Neural progenitor cell (in vitro differentiated cells): ENCODE data around the gene HOXC12. TPM values are rescaled to one million over a fixed set of nuclear protein-coding genes. Genes with fewer than 3 reads are reported as not detected.

ENCODE experiments used
- DNase-seq: peaks from one replicate; pipeline ENCODE4 v3.0.0-alpha.2; 2016; ENCODE audit warnings: low spot score
- H2AFZ ChIP-seq: fragments of 200-600 bp; sonication (generic); replicated peaks from 2 replicates; pipeline ENCODE4 v1.6.1; 2016; ENCODE audit warnings: antibody characterized with exemption
- H3F3A ChIP-seq: fragments of 200-600 bp; sonication (generic); 2 replicates; pipeline ENCODE4 v1.6.1; 2016; ENCODE audit warnings: antibody characterized with exemption, low read depth
- H3K27ac ChIP-seq: fragments of 200-600 bp; sonication (generic); 2 replicates; pipeline ENCODE4 v1.5.1; 2016; ENCODE audit warnings: mild to moderate bottlenecking
- H3K27me3 ChIP-seq: fragments of 200-600 bp; sonication (generic); 2 replicates; pipeline ENCODE4 v1.6.1; 2016; ENCODE audit warnings: mild to moderate bottlenecking, moderate library complexity
- H3K36me3 ChIP-seq: fragments of 200-600 bp; sonication (generic); 2 replicates; pipeline ENCODE4 v1.5.1; 2016
- H3K4me1 ChIP-seq: fragments of 200-600 bp; sonication (generic); 2 replicates; pipeline ENCODE4 v1.6.1; 2016; ENCODE audit warnings: mixed run types
- H3K4me2 ChIP-seq: fragments of 200-600 bp; sonication (generic); 2 replicates; pipeline ENCODE4 v1.6.1; 2016
- H3K4me3 ChIP-seq: fragments of 200-600 bp; sonication (generic); 2 replicates; pipeline ENCODE4 v1.5.1; 2016
- H3K79me2 ChIP-seq: fragments of 200-600 bp; sonication (generic); 2 replicates; pipeline ENCODE4 v1.6.1; 2016; ENCODE audit warnings: low read depth
- H3K9ac ChIP-seq: fragments of 200-600 bp; sonication (generic); 2 replicates; pipeline ENCODE4 v1.6.1; 2016
- H3K9me3 ChIP-seq: fragments of 200-600 bp; sonication (generic); 2 replicates; pipeline ENCODE4 v1.5.1; 2016; ENCODE audit warnings: low read depth
- H4K20me1 ChIP-seq: fragments of 200-600 bp; sonication (generic); 2 replicates; pipeline ENCODE4 v1.6.1; 2016; ENCODE audit warnings: low read depth
- H3K27ac Mint-ChIP-seq: 3 replicates; pipeline ENCODE4 v1.8.0; 2021; ENCODE audit warnings: mixed read lengths
- H3K27me3 Mint-ChIP-seq: 2 replicates; pipeline ENCODE4 v1.8.0; 2022; ENCODE audit warnings: low read depth, mild to moderate bottlenecking, inconsistent platforms, moderate library complexity, mixed read lengths; ENCODE audit not compliant: insufficient read depth
- H3K36me3 Mint-ChIP-seq: 3 replicates; pipeline ENCODE4 v1.8.0; 2021; ENCODE audit warnings: mixed read lengths
- H3K4me1 Mint-ChIP-seq: 3 replicates; pipeline ENCODE4 v1.8.0; 2021; ENCODE audit warnings: mixed read lengths
- H3K4me3 Mint-ChIP-seq: 3 replicates; pipeline ENCODE4 v1.8.0; 2021; ENCODE audit warnings: mild to moderate bottlenecking, moderate library complexity, mixed read lengths
- H3K9me3 Mint-ChIP-seq: 3 replicates; pipeline ENCODE4 v1.8.0; 2020; ENCODE audit warnings: mixed read lengths
- EZH2 ChIP-seq: fragments of 200-600 bp; sonication (generic); IDR thresholded peaks from 2 replicates; pipeline ENCODE4 v1.6.1; 2017; ENCODE audit warnings: antibody characterized with exemption, mild to moderate bottlenecking, moderate library complexity
- EZH2phosphoT487 ChIP-seq: fragments of 200-600 bp; sonication (generic); IDR thresholded peaks from 2 replicates; pipeline ENCODE4 v1.6.1; 2017; ENCODE audit warnings: antibody characterized with exemption
- total RNA-seq: library from RNA; depleted of rRNA; stranded (reverse); fragments of >200 nt; gene quantifications from 2 replicates; pipeline ENCODE4 v1.2.3, GENCODE V29; 2015; ENCODE audit warnings: low replicate concordance
- TF ChIP-seq, protein P1 (sequence below): fragments of 200-600 bp; sonication (generic); IDR thresholded peaks from 2 replicates; pipeline ENCODE4 v1.5.1; 2017; ENCODE audit warnings: antibody characterized with exemption, mild to moderate bottlenecking

The HOXC12 gene
- total RNA-seq, 1 donor from 2014 or later: not detected

DNA sequence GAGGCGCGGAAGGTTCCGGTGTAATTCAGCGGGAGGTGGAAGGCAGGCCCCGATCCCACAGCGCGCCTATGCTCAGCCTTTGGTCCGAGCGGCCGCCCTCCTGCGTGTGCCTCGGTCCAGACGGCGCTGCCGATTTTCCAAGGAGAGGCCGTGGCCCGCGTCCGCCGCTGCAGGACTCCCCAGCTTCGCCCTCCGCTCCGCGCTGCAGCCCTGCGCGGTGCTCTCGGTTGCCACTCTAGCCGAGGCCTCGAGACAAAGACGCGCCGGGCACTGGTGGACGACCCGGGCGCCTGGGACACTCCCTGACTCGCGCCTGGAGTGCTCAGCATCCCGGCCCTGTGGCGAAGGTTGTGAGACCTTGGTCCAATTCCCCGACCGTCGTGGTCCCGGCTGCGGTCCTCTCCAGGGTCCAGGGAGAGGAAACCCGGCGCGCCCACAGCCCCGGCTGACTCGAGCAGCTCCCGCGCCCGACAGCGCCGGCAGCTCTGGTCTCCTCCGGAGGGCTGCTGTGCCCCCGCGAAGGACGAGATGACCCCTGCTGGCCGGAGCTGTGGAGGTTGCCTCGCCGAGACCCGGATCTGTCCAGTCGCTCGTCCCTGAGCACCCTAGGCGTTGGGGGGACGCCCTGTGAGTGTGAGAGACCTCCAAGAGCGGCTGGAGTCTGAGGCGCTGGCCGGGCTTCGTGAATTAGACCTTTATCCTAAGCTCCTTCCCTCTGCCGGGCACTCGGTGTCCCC is 6.5 kb downstream of the HOXC12 start:
- Mint-ChIP-seq H3K4me1 (no peaks in the 10 kb centered on the region), H3K27ac (no peak overlapping the region), H3K36me3 (peaks cover 2% of the 10 kb centered on the region), H3K27me3 (peaks cover 93% of the 10 kb centered on the region), H3K9me3 (peaks cover 14% of the 10 kb centered on the region), H3K4me3 (no peak overlapping the region)
- TF ChIP-seq, protein P1, sequence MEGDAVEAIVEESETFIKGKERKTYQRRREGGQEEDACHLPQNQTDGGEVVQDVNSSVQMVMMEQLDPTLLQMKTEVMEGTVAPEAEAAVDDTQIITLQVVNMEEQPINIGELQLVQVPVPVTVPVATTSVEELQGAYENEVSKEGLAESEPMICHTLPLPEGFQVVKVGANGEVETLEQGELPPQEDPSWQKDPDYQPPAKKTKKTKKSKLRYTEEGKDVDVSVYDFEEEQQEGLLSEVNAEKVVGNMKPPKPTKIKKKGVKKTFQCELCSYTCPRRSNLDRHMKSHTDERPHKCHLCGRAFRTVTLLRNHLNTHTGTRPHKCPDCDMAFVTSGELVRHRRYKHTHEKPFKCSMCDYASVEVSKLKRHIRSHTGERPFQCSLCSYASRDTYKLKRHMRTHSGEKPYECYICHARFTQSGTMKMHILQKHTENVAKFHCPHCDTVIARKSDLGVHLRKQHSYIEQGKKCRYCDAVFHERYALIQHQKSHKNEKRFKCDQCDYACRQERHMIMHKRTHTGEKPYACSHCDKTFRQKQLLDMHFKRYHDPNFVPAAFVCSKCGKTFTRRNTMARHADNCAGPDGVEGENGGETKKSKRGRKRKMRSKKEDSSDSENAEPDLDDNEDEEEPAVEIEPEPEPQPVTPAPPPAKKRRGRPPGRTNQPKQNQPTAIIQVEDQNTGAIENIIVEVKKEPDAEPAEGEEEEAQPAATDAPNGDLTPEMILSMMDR: peak; percentile 36
- TF ChIP-seq EZH2phosphoT487 (peak; percentile 98), EZH2 (peak; percentile 99)
- H3K4me3 ChIP-seq: no peak overlapping the region
- H3K27ac ChIP-seq: no peak overlapping the region
- no peaks in the 10 kb centered on the region for H3K4me1 ChIP-seq
- no peak overlapping the region for H3K4me2 ChIP-seq
- no peak overlapping the region for H2AFZ ChIP-seq
- H3K79me2 ChIP-seq: no peaks in the 10 kb centered on the region
- no peak overlapping the region for H3K9ac ChIP-seq
- H3K36me3 ChIP-seq: no peaks in the 10 kb centered on the region
- peak; percentile 69 for DNase-seq
- H3K9me3 ChIP-seq: no peaks in the 10 kb centered on the region
- H3F3A ChIP-seq: no peaks in the 10 kb centered on the region
- H4K20me1 ChIP-seq: peaks cover 48% of the 10 kb centered on the region
- peaks cover 100% of the 10 kb centered on the region for H3K27me3 ChIP-seq

DNA sequence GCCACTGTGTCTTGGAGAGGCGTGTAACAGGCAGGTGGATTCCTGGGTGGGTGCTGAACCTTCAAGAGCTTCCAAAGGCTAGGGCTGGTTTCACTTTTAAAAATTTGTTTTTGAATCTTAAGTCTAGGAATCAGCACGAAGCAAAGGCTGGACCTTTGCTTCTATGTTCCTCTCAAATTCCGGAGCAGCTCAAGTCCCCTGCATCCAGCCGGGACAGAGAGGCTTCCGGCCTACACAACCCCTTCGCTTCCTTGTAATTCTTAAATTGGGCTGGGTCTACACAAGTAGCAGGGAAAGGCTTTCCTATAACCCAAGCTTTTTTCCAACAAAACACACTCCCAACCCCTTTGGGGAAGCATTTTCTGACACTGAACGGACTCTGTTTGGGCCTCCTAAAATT is 8.3 kb downstream of the HOXC12 start:
- Histone ChIP-seq H3K9ac (no peak overlapping the region), H4K20me1 (peaks cover 64% of the 10 kb centered on the region), H3K4me1 (no peaks in the 10 kb centered on the region), H3K27me3 (peaks cover 100% of the 10 kb centered on the region), H3K79me2 (no peaks in the 10 kb centered on the region), H3K9me3 (no peaks in the 10 kb centered on the region), H3K4me3 (no peak overlapping the region), H2AFZ (no peak overlapping the region), H3K36me3 (no peaks in the 10 kb centered on the region), H3F3A (no peaks in the 10 kb centered on the region), H3K4me2 (no peak overlapping the region), H3K27ac (no peak overlapping the region)
- Mint-ChIP-seq H3K9me3 (peaks cover 15% of the 10 kb centered on the region), H3K4me1 (no peaks in the 10 kb centered on the region), H3K27me3 (peaks cover 93% of the 10 kb centered on the region), H3K27ac (no peak overlapping the region), H3K4me3 (no peak overlapping the region), H3K36me3 (peaks cover 2% of the 10 kb centered on the region)
- TF ChIP-seq EZH2phosphoT487 (no peak), EZH2 (no peak)
- TF ChIP-seq, protein P1: no peak
- DNase-seq: no peak

DNA sequence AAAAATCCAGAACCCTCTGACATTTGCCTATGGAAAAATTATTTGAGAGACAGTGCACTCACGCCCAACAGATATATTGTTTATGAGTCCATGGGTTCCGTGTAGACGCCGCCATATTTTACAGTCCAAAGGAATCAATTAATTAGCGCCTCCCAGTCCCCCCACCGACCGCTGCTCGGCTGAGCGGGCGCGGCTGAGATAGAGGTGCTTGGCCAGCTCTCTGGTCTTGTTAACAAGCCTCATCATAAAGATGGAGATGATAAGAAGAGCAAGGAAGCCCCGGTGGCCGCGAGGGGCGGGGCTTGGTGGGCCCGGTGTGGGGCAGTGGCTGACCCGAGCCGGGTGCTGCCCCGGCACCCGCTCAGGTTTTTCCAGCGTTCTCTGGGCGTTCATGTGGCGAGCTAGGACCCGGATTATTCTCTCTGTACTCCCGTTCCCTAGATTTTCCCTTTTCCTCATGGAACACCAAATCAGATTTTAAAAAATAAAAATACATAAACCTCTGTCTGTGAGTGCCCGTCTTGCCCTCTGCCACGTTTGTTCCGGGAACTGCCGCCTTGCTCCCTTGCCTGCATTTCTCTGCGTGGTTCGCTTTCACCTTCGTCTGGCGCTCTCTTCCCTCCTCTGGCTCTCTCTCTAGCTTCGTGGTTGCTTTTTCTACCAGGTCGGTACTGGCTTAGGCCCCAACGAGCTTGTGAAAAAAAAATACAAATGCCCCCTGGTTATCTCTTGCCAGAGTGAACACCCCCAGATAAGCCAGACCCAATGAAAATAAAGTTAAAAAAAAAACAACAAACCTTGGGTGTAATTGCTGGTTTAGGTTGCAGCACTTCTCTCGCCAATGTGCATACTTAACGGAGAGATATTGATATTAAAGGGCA is 9.0 kb downstream of the HOXC12 start:
- H2AFZ ChIP-seq: no peak overlapping the region
- H3K27ac Mint-ChIP-seq: no peak overlapping the region
- peak; percentile 92 for TF ChIP-seq EZH2
- peak; percentile 93 for TF ChIP-seq EZH2phosphoT487
- TF ChIP-seq, protein P1: no peak

More for the DNA sequence above, 9.0 kb downstream of the HOXC12 start:
- H3K27me3 ChIP-seq: peaks cover 100% of the 10 kb centered on the region
- no peaks in the 10 kb centered on the region for H3K36me3 ChIP-seq
- H3K4me1 Mint-ChIP-seq: no peaks in the 10 kb centered on the region
- no peaks in the 10 kb centered on the region for H3K9me3 ChIP-seq
- H3K4me1 ChIP-seq: no peaks in the 10 kb centered on the region
- no peak overlapping the region for H3K27ac ChIP-seq
- H3K9me3 Mint-ChIP-seq: peaks cover 13% of the 10 kb centered on the region
- no peak overlapping the region for H3K9ac ChIP-seq
- DNase-seq: no peak
- H3K79me2 ChIP-seq: no peaks in the 10 kb centered on the region
- peaks cover 93% of the 10 kb centered on the region for H3K27me3 Mint-ChIP-seq
- peaks cover 2% of the 10 kb centered on the region for H3K36me3 Mint-ChIP-seq
- no peak overlapping the region for H3K4me3 ChIP-seq
- peaks cover 71% of the 10 kb centered on the region for H4K20me1 ChIP-seq
- no peaks in the 10 kb centered on the region for H3F3A ChIP-seq
- H3K4me2 ChIP-seq: no peak overlapping the region
- H3K4me3 Mint-ChIP-seq: no peak overlapping the region
